Activated T-helper 1 cell treated with anti-CD3 and anti-CD28 coated beads, Interleukin-12 subunit alpha, Interleukin-12 subunit beta, Interleukin-2, Interleukin-4 antibody, amounts not matched to agents 30 ng/mL and 10 ng/mL and 1 ng/mL, durations not matched to agents 14 hours and 24 hours and 36 hours (primary cell): ENCODE measurements around the gene NANOS2. TPM values are rescaled to one million over a fixed set of nuclear protein-coding genes. Genes with fewer than 3 reads are reported as not detected.

Experiments used
- DNase-seq: peaks from one replicate; pipeline ENCODE4 v3.0.0; 2021; ENCODE audit warnings: low spot score
- H3K27ac Mint-ChIP-seq: one replicate; pipeline ENCODE4 v1.8.0; 2021; ENCODE audit warnings: mild to moderate bottlenecking, mixed read lengths
- H3K27me3 Mint-ChIP-seq: one replicate; pipeline ENCODE4 v1.8.0; 2022; ENCODE audit warnings: mild to moderate bottlenecking, moderate library complexity, mixed read lengths; ENCODE audit not compliant: insufficient read depth
- H3K36me3 Mint-ChIP-seq: one replicate; pipeline ENCODE4 v1.8.0; 2021; ENCODE audit warnings: low read depth, mixed read lengths
- H3K4me1 Mint-ChIP-seq: one replicate; pipeline ENCODE4 v1.8.0; 2021; ENCODE audit warnings: low read depth, mixed read lengths
- H3K4me3 Mint-ChIP-seq: one replicate; pipeline ENCODE4 v1.8.0; 2021; ENCODE audit warnings: mild to moderate bottlenecking, moderate library complexity, mixed read lengths
- H3K9me3 Mint-ChIP-seq: one replicate; pipeline ENCODE4 v1.8.0; 2021; ENCODE audit warnings: mixed read lengths
- intact Hi-C: fragments of 100-400 bp; cut with micrococcal nuclease; formaldehyde crosslinking; loops from one replicate; pipeline ENCODE4 v1.15.1; 2024
- total RNA-seq: library from RNA; stranded (reverse); gene quantifications from 2 replicates; pipeline ENCODE4 v1.2.3, GENCODE V29; 2022

NANOS2 gene
- total RNA-seq, 1 donor from 2014 or later = not detected

GRCh38 chr19:45919678-45920077 is 5.1 kb upstream of the NANOS2 start:
- intact Hi-C loops = no loop called here
- no peaks in the 10 kb centered on the region for H3K9me3 Mint-ChIP-seq
- H3K4me1 Mint-ChIP-seq = peaks cover 38% of the 10 kb centered on the region

GRCh38 chr19:45918721-45919120 is 4.1 kb upstream of the NANOS2 start:
- Mint-ChIP-seq H3K27me3 (peaks cover 6% of the 10 kb centered on the region), H3K4me1 (peaks cover 38% of the 10 kb centered on the region), H3K4me3 (peak overlapping the region; percentile 15), H3K27ac (no peak overlapping the region), H3K9me3 (no peaks in the 10 kb centered on the region), H3K36me3 (no peaks in the 10 kb centered on the region)
- intact Hi-C loops = no loop called here
- DNase-seq = no peak

More at GRCh38 chr19:45919678-45920077, 5.1 kb upstream of the NANOS2 start:
- no peak overlapping the region for H3K27ac Mint-ChIP-seq
- H3K36me3 Mint-ChIP-seq = no peaks in the 10 kb centered on the region
- H3K27me3 Mint-ChIP-seq = peaks cover 6% of the 10 kb centered on the region
- no peak overlapping the region for H3K4me3 Mint-ChIP-seq
- no peak for DNase-seq

DNA sequence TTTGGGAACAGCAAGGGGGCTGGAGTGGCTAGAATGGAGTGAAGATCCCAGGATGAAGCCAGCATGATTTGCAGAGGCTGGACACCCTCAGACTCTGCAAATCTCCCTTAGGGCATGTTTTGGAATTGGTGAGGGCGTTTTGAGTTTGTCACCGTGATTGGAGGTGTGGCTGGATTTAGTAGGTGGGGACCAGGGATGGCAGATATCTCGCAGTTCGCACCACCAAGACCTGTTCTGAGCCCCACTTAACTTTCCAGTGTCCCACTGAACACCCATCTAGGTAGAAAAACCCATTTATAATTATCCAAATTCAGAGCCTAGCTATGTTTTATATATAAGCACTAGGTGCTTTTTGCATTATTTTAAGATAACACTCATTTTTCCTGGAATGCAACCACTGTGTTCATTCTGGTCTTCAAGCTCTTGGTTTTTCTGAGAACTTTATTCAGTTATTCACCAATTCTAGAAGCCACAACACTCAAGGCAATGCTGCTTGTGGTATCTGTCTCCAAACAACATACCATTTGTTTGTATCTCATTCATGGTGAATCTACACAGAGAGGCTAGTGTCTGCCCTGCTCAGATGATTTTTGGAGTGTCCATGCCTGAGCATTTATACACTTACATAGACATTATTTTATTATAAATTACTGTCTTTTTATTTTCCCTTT is 3.0 kb upstream of the NANOS2 start:
- intact Hi-C loops = no loop called here
- Mint-ChIP-seq H3K9me3 (no peaks in the 10 kb centered on the region), H3K4me3 (no peak overlapping the region), H3K27ac (peak overlapping the region; percentile 36), H3K36me3 (no peaks in the 10 kb centered on the region), H3K4me1 (peaks cover 38% of the 10 kb centered on the region), H3K27me3 (peaks cover 9% of the 10 kb centered on the region)
- peak; percentile 13 for DNase-seq

DNA sequence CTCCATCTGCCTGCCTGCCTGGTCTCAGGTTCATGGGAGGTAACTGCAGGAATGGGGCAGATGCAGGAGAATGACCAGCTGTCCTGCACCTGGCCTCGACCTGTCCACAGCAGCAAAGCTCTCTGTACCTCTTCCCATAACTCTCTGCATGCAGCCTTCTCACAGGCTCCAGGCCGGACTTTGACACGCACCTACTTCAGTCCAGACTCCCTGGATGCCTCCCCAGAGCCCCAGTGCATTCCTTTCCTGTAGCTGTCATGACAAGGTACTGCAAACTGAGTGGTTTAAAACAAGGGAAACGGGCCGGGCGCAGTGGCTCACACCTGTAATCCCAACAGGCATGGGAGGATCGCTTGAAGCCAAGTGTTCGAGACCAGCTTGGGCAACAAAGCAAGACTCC is 3.3 kb downstream of the NANOS2 start:
- no peak for DNase-seq
- intact Hi-C loops = no loop called here
- Mint-ChIP-seq H3K9me3 (no peaks in the 10 kb centered on the region), H3K4me3 (no peak overlapping the region), H3K4me1 (peaks cover 6% of the 10 kb centered on the region), H3K27me3 (peaks cover 12% of the 10 kb centered on the region), H3K27ac (no peak overlapping the region), H3K36me3 (no peaks in the 10 kb centered on the region)

GRCh38 chr19:45908956-45909355 is 5.6 kb downstream of the NANOS2 start:
- Mint-ChIP-seq H3K27ac (no peak overlapping the region), H3K4me1 (peaks cover 4% of the 10 kb centered on the region), H3K9me3 (no peaks in the 10 kb centered on the region), H3K27me3 (peaks cover 12% of the 10 kb centered on the region), H3K36me3 (no peaks in the 10 kb centered on the region), H3K4me3 (no peak overlapping the region)
- no peak for DNase-seq
- intact Hi-C loops = no loop called here

- intact Hi-C loops = no loop called here
- Mint-ChIP-seq H3K9me3 (no peaks in the 10 kb centered on the region), H3K4me3 (no peak overlapping the region), H3K27me3 (peaks cover 2% of the 10 kb centered on the region), H3K4me1 (peaks cover 9% of the 10 kb centered on the region), H3K36me3 (no peaks in the 10 kb centered on the region), H3K27ac (no peak overlapping the region)
- DNase-seq = no peak
Measured at GRCh38 chr19:45906221-45906620, 8.4 kb downstream of the NANOS2 start.

GRCh38 chr19:45905011-45905410 is 9.6 kb downstream of the NANOS2 start:
- Mint-ChIP-seq H3K9me3 (no peaks in the 10 kb centered on the region), H3K27me3 (peaks cover 1% of the 10 kb centered on the region), H3K4me3 (no peak overlapping the region), H3K36me3 (peaks cover 2% of the 10 kb centered on the region), H3K4me1 (peaks cover 18% of the 10 kb centered on the region), H3K27ac (no peak overlapping the region)
- intact Hi-C loops = no loop called here
- no peak for DNase-seq

DNA sequence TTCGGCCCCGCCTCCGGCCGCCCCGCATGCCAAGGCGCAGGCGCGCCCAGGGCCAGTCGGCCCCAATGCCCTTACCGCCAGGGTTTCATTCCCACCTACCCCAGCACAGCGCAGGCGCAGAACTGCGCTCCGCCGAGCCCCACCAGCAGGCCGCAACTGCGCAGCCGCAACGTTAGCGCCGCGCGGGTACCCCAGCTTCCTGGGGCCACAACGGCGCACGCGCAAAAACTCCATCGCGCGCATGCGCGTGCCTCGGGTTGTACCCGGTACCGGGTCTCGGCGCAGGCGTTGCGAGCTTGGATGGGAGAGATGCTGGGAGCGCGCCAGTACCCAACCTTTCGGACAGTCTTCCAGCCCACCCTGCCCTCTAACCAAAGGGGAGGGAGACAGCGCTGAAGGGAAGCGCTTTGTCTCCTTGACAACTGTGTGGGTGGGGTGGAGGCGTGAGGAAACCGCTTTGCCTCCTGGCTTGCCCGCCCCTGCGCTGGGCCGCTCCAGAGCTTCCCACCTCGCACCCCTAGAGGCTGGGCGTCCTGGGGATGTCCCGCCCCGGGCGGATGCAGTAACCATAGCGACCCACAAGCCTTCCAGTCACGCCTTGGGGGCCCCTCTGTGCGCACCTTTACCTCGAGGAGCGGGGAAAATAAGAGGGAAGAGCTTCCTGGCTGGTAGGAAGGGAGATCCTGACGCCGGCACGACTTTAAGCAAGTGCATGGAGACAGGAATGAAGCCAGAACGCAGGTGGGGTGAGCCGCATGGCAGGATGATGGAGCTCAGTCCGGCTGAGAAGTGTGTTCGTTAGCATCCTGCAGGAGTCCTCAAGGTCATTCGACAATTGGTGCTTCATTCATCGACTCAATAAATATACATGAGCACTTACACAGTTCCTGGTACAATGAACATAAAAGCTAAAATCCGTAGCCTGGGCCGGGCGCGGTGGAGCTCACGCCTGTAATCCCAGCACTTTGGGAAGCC is 11.6 kb downstream of the NANOS2 start:
- Mint-ChIP-seq H3K4me3 (peak overlapping the region; percentile 88), H3K9me3 (no peaks in the 10 kb centered on the region), H3K27me3 (peaks cover 1% of the 10 kb centered on the region), H3K36me3 (peaks cover 9% of the 10 kb centered on the region), H3K27ac (peak overlapping the region; percentile 80), H3K4me1 (peaks cover 16% of the 10 kb centered on the region)
- peak; percentile 100 for DNase-seq
- intact Hi-C loops = loop anchor here (1.0 to 5.0 kb wide), 8 partner anchors 17 to 726 kb away; partner anchors contain the start of genes BLOC1S3, CCDC61, IRF2BP1 and SIX5

DNA sequence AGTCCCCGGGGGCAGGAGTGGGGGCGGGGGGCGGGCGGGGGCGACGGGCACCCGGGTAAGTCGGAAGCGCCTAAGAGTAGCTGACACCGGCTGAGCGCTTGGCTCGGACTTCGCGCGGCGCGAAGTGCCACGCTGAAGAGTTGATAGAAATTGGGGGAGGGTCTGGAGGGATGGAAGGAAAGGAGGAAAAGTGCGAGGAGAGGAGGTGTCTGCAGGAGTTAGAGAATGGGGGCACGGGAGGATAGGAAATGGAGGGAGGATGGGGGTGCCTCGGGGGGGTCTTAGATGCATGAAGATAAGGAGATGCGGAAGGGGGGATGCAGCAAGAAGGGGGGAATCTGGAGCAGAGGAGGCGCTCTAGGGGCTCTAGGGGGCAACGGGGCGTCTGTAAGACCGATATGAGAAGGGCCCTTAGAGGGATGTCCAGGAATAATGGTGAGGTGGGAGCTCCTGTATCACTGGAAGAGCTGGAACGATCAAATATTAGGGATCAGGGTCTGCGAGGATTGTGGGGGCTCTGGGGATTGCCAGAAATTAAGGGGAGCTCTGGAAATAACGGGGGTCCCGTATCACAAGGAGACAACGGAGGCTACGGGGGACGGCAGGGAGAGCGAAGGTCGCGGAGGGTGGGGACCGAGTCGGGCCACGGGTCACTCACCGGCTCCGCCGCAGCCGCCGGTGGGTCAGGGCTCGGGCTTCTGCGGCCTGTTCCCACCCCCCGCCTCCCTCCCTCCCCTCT is 12.5 kb downstream of the NANOS2 start, which contains the start of gene MYPOP:
Gene MYPOP, minus strand, starts transcription at position 702 of the 739 bp plus-strand sequence. CDS start 840 bp downstream, outside the sequence.
- Mint-ChIP-seq H3K9me3 (no peaks in the 10 kb centered on the region), H3K27ac (peak within 1 kb of the TSS; percentile 92), H3K4me3 (peak within 1 kb of the TSS; percentile 88), H3K27me3 (peaks cover 1% of the 10 kb centered on the region), H3K4me1 (peaks cover 16% of the 10 kb centered on the region), H3K36me3 (peaks cover 9% of the 10 kb centered on the region)
- no peak for DNase-seq
- intact Hi-C loops = loop anchor here (1.0 to 5.0 kb wide), 8 partner anchors 16 to 725 kb away; partner anchors contain the start of genes BLOC1S3, CCDC61, IRF2BP1 and SIX5

DNA sequence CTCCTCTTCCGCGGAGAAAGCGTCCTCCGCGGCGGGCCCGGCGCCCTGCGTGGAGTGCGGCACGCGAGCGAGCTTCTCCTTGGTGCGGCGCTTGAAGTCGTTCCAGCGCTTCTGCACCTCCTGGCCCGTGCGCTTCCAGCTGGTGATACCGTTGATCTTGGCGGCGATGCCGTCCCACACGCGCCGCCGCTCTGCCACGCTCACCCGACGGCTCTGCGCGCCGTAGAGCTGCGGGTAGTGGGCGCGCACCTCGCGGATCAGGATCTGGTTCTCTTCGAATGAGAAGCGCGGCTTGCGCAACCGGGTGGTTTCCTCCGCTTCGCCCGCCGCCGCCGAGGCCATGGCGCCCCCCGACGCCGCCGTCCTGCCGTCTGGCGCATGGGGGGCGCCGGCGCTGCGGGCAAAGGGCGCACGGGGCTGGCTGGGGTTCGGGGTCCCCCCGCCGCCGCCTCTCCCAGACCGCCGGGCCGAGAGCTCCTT is 13.1 kb downstream of the NANOS2 start:
- Mint-ChIP-seq H3K36me3 (peaks cover 9% of the 10 kb centered on the region), H3K4me1 (peaks cover 16% of the 10 kb centered on the region), H3K27me3 (peaks cover 1% of the 10 kb centered on the region), H3K27ac (no peak overlapping the region), H3K9me3 (no peaks in the 10 kb centered on the region), H3K4me3 (no peak overlapping the region)
- intact Hi-C loops = loop anchor here (5.0 kb wide), 2 partner anchors 116 to 724 kb away; partner anchors contain the start of genes BLOC1S3 and TRAPPC6A
- no peak for DNase-seq

GRCh38 chr19:45900738-45901431 is 13.7 kb downstream of the NANOS2 start:
- Mint-ChIP-seq H3K9me3 (no peaks in the 10 kb centered on the region), H3K27me3 (peaks cover 1% of the 10 kb centered on the region), H3K4me3 (peak overlapping the region; percentile 61), H3K36me3 (peaks cover 9% of the 10 kb centered on the region), H3K4me1 (peaks cover 16% of the 10 kb centered on the region), H3K27ac (no peak overlapping the region)
- no peak for DNase-seq
- intact Hi-C loops = loop anchor here (5.0 kb wide), 2 partner anchors 116 to 724 kb away; partner anchors contain the start of genes BLOC1S3 and TRAPPC6A
